Gastrocnemius medialis (tissue), 4 donors: Measurements from ENCODE around the gene C4BPB. TPM values are rescaled to one million over a fixed set of nuclear protein-coding genes. Genes with fewer than 3 reads are reported as not detected.

Experiments used
- ATAC-seq, 2 donors: fragments of 150-250 bp; one replicate each; pipeline ENCODE4 v1.9.1; 2016
- DNase-seq, 2 donors: peaks; one replicate each; pipeline ENCODE4 v3.0.0-alpha.2; 2019
- H3K27ac ChIP-seq, 4 donors: fragments of 200-600 bp; sonication (generic); 1 replicate in 1 of 4; 2 replicates in 3 of 4; pipeline ENCODE4 v1.5.1; 2016 to 2018; ENCODE audit warnings: mild to moderate bottlenecking in 2 of 4, moderate library complexity in 1 of 4
- H3K27me3 ChIP-seq, 3 donors: fragments of 200-600 bp; sonication (generic) in 2 of 3; 1 replicate in 1 of 3; 2 replicates in 2 of 3; pipeline versions ENCODE4 v1.5.1 to v1.6.0; 2016 to 2019; ENCODE audit warnings: mild to moderate bottlenecking in 1 of 3, moderate library complexity in 1 of 3
- H3K36me3 ChIP-seq, 2 donors: fragments of 200-600 bp; sonication (generic) in 1 of 2; one replicate each; pipeline ENCODE4 v1.5.1; 2017 to 2018
- H3K4me1 ChIP-seq, 2 donors: fragments of 200-600 bp; sonication (generic) in 1 of 2; one replicate each; pipeline ENCODE4 v1.5.1; 2016 to 2017; ENCODE audit warnings: mild to moderate bottlenecking in 2 of 2
- H3K4me3 ChIP-seq, 4 donors: fragments of 200-600 bp; sonication (generic) in 3 of 4; 1 replicate in 1 of 4; 2 replicates in 3 of 4; pipeline ENCODE4 v1.5.1; 2016 to 2019; ENCODE audit warnings: mild to moderate bottlenecking in 2 of 4
- H3K9me3 ChIP-seq, 3 donors: fragments of 200-600 bp; sonication (generic) in 2 of 3; 1 replicate in 1 of 3; 2 replicates in 2 of 3; pipeline ENCODE4 v1.5.1; 2016 to 2019
- CTCF ChIP-seq, 5 experiments: fragments of 450-650 bp in 3 of 5; fragments of 200-600 bp in 2 of 5; sonication (generic) in 2 of 5; IDR thresholded peaks in 4 of 5; conservative IDR thresholded peaks in 1 of 5; 1 replicate in 4 of 5; 2 replicates in 1 of 5; pipeline ENCODE4 v1.5.1; 2016 to 2019; ENCODE audit warnings: antibody characterized with exemption in 5 of 5, mild to moderate bottlenecking in 3 of 5, moderate library complexity in 3 of 5
- POLR2A ChIP-seq, 2 donors: fragments of 450-650 bp; IDR thresholded peaks; one replicate each; pipeline ENCODE4 v1.6.1; 2017; ENCODE audit warnings: antibody characterized with exemption in 2 of 2, mild to moderate bottlenecking in 2 of 2, moderate library complexity in 2 of 2
- in situ Hi-C, 4 donors: fragments of 200-750 bp; cut with MboI; loops; one replicate each; pipeline versions ENCODE4 v1.15.0 to v1.8.0; 2017; ENCODE audit warnings: low sequenced_read_pairs in 4 of 4
- intact Hi-C: fragments of 100-400 bp; cut with DNase I; formaldehyde crosslinking; loops from one replicate; pipeline ENCODE4 v1.15.1; 2023; ENCODE audit warnings: low total_unique reads
- total RNA-seq, 4 donors: library from RNA; depleted of rRNA; stranded (reverse); fragments of >200 nt; gene quantifications; one replicate each; pipeline versions ENCODE4 v1.1.0 to v1.2.3, GENCODE V29; 2016

Gene C4BPB
- total RNA-seq, 4 donors from 2014 or later = 0.46 to 0.62 TPM; not detected in 2

GRCh38 chr1:207091200-207091908 lies 2.7 kb downstream of the C4BPB start:
- Histone ChIP-seq H3K36me3 (no peaks in the 10 kb centered on the region), H3K27ac (no peak overlapping the region), H3K4me1 (peaks cover 2 to 4% of the 10 kb centered on the region in 2 donors), H3K9me3 (no peaks in the 10 kb centered on the region), H3K4me3 (no peak overlapping the region), H3K27me3 (no peaks in the 10 kb centered on the region)
- DNase-seq = no peak
- in situ Hi-C loops (no loop called here), intact Hi-C loops (no loop called here)
- ATAC-seq = no peak
- no peak for TF ChIP-seq CTCF (IDR thresholded peaks at IDR 0.05 in 4 of 5, conservative IDR thresholded peaks at IDR 0.05 in 1 of 5)
- no peak for TF ChIP-seq POLR2A (IDR thresholded peaks at IDR 0.05)

- intact Hi-C loops = no loop called here
- Histone ChIP-seq H3K27me3 (no peaks in the 10 kb centered on the region), H3K4me1 (no peaks in the 10 kb centered on the region), H3K9me3 (no peaks in the 10 kb centered on the region), H3K4me3 (no peak overlapping the region), H3K36me3 (no peaks in the 10 kb centered on the region), H3K27ac (no peak overlapping the region)
- DNase-seq (no peak), ATAC-seq (no peak)
- TF ChIP-seq CTCF (IDR thresholded peaks at IDR 0.05 in 4 of 5, conservative IDR thresholded peaks at IDR 0.05 in 1 of 5) (no peak), POLR2A (IDR thresholded peaks at IDR 0.05) (no peak)
- in situ Hi-C loops = no loop called here
These were observed 5.3 kb downstream of the C4BPB start for GRCh38 chr1:207093944-207094343.

DNA sequence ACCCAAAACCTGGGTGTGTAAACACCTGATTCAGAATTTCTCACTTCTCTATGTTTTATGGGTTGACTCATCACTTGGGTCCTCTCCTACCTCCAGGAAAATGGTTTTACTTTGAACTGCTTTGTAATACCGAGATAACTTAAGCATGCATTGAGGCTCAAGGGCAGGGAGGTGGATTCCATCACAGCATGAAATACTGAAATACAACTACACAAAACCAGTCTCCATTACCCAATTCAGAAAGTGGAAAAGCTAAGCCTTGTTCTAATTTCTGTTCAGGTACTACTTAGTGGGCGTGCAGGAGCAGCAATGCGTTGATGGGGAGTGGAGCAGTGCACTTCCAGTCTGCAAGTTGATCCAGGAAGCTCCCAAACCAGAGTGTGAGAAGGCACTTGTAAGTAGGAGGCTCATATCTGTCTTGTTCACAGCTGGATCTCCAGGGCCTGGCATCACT lies 9.2 kb downstream of the C4BPB start:
- in situ Hi-C loops = no loop called here
- H3K9me3 ChIP-seq = no peaks in the 10 kb centered on the region
- no peak overlapping the region for H3K4me3 ChIP-seq
- H3K27ac ChIP-seq = no peak overlapping the region
- no peaks in the 10 kb centered on the region for H3K4me1 ChIP-seq
- DNase-seq = no peak
- intact Hi-C loops = no loop called here
- no peaks in the 10 kb centered on the region for H3K27me3 ChIP-seq
- no peak for ATAC-seq
- H3K36me3 ChIP-seq = no peaks in the 10 kb centered on the region
- TF ChIP-seq POLR2A (IDR thresholded peaks at IDR 0.05) (no peak), CTCF (IDR thresholded peaks at IDR 0.05 in 4 of 5, conservative IDR thresholded peaks at IDR 0.05 in 1 of 5) (no peak)

GRCh38 chr1:207101720-207102119 lies 13.1 kb downstream of the C4BPB start:
- intact Hi-C loops (no loop called here), in situ Hi-C loops (no loop called here)
- no peaks in the 10 kb centered on the region for H3K27me3 ChIP-seq
- TF ChIP-seq CTCF (IDR thresholded peaks at IDR 0.05 in 4 of 5, conservative IDR thresholded peaks at IDR 0.05 in 1 of 5) = no peak
- no peak for TF ChIP-seq POLR2A (IDR thresholded peaks at IDR 0.05)
- DNase-seq = no peak
- H3K4me1 ChIP-seq = no peaks in the 10 kb centered on the region
- ATAC-seq = no peak
- H3K4me3 ChIP-seq = no peak overlapping the region
- H3K36me3 ChIP-seq = no peaks in the 10 kb centered on the region
- no peaks in the 10 kb centered on the region for H3K9me3 ChIP-seq
- no peak overlapping the region for H3K27ac ChIP-seq

DNA sequence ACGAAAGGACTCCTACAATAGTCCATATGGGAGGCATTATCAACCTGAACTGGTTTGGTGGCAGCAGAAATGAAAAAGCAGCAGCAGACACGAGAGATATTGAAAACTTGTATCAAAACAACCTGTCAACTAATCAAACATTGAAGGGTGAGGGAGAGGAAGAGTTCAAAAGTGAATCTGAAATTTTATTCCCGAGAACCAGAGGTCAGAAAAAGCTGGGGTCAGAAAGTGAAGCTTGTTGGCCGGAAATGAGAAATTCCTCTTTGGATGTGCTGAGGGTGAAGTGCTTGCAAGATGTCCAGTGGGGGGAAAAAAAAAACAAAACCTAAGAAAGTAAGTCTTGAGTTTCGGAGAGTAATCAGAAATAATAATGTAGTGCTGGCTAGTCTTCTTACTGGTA lies 13.5 kb downstream of the C4BPB start:
- DNase-seq = no peak
- H3K9me3 ChIP-seq = no peaks in the 10 kb centered on the region
- intact Hi-C loops (no loop called here), in situ Hi-C loops (no loop called here)
- TF ChIP-seq CTCF (IDR thresholded peaks at IDR 0.05 in 4 of 5, conservative IDR thresholded peaks at IDR 0.05 in 1 of 5) = no peak
- no peak for TF ChIP-seq POLR2A (IDR thresholded peaks at IDR 0.05)
- no peak for ATAC-seq
- no peak overlapping the region for H3K4me3 ChIP-seq
- no peaks in the 10 kb centered on the region for H3K27me3 ChIP-seq
- H3K4me1 ChIP-seq = no peaks in the 10 kb centered on the region
- no peak overlapping the region for H3K27ac ChIP-seq
- no peaks in the 10 kb centered on the region for H3K36me3 ChIP-seq
